ENCODE data around the gene RSPH6A.

The RSPH6A gene

GRCh38 chr19:45781214-45782161 lies 33.6 kb downstream of the RSPH6A start (continued):
- TF ChIP-seq ZNF335 (tag by site-specific recombination; conservative IDR thresholded peaks at IDR 0.05) (no peak), ZNF350 (tag by site-specific recombination; IDR thresholded peaks at IDR 0.05) (no peak), INSM2 (tag by site-specific recombination; IDR thresholded peaks at IDR 0.05) (no peak), SCRT2 (tag by site-specific recombination; IDR thresholded peaks at IDR 0.05) (peak; percentile 92), ZNF324 (tag by site-specific recombination; IDR thresholded peaks at IDR 0.05) (no peak), KLF1 (tag by site-specific recombination; IDR thresholded peaks at IDR 0.05) (no peak), ZIC2 (tag by site-specific recombination; IDR thresholded peaks at IDR 0.05) (peak; percentile 85), GLIS1 (tag by site-specific recombination; IDR thresholded peaks at IDR 0.05) (no peak), ZSCAN18 (tag by site-specific recombination; IDR thresholded peaks at IDR 0.05) (no peak)

- ChIA-PET CTCF (interaction anchor here (0.8 to 3.3 kb wide), 3 partner anchors 10 to 757 kb away, joined by 3 to 22 read pairs (median 4); partner anchors contain the start of gene SIX5), POLR2A (interaction anchor here (0.6 to 5.8 kb wide), 4 partner anchors 9 to 88 kb away, joined by 3 to 78 read pairs (median 10); partner anchors contain the start of genes DMWD, QPCTL and SIX5)
- H3K4me3 ChIP-seq (ENCODE audit: low read depth, low read length): no peak overlapping the region
- H3K9me3 ChIP-seq (ENCODE audit: control insufficient read depth, insufficient read depth, low read depth, low read length): no peaks in the 10 kb centered on the region
- H3K27ac ChIP-seq (ENCODE audit: extremely low read depth, low read depth, low read length): no peak overlapping the region; the same call in 1 of the 2 replicates
- peaks cover 9 to 42% of the 10 kb centered on the region in 2 experiments; a peak in 2 of 3 replicates for H3K36me3 ChIP-seq (ENCODE audit: control insufficient read depth in 2 of 2, insufficient read depth in 1 of 2, low read length in 2 of 2)
- H3K4me1 ChIP-seq (ENCODE audit: control insufficient read depth, insufficient read depth, low read length): peaks cover 9% of the 10 kb centered on the region; the same call in 1 of the 2 replicates
- TF ChIP-seq RBAK (tag by site-specific recombination; IDR thresholded peaks at IDR 0.05) (no peak), ZBTB10 (tag by site-specific recombination; IDR thresholded peaks at IDR 0.05) (peak; percentile 83), ZNF639 (tag by site-specific recombination; IDR thresholded peaks at IDR 0.05) (0 out of 2 replicates have a peak, but pooled peaks have one; percentile 31), ZNF692 (tag by site-specific recombination; IDR thresholded peaks at IDR 0.05) (peak; percentile 97), ZNF544 (tag by site-specific recombination; IDR thresholded peaks at IDR 0.05) (no peak), GLIS2 (tag by site-specific recombination; IDR thresholded peaks at IDR 0.05) (peak; percentile 36; the same call in 1 of the 2 replicates), KLF10 (tag by site-specific recombination; IDR thresholded peaks at IDR 0.05) (no peak), ZNF398 (tag by site-specific recombination; IDR thresholded peaks at IDR 0.05) (peak; percentile 90), PATZ1 (tag by site-specific recombination; IDR thresholded peaks at IDR 0.05) (peak; percentile 65; the same call in 1 of the 2 replicates), ZNF366 (tag by site-specific recombination; conservative IDR thresholded peaks at IDR 0.05) (peak; percentile 69), ZBTB8A (tag by site-specific recombination; IDR thresholded peaks at IDR 0.05) (peak; percentile 50)
These were observed 34.5 kb downstream of the RSPH6A start for GRCh38 chr19:45780448-45781213.

Data from HEK293 (cell line).